Dedifferentiated amniotic fluid mesenchymal stem cell (primary cell): ENCODE measurements around the gene NUMB.
"Not testable (repeated sequence)": the region's sequence is repeated elsewhere in the genome, so short reads cannot be mapped to it uniquely, and the experiment has no call there.

ENCODE experiments used
- DNase-seq: peaks from one replicate; pipeline ENCODE4 v3.0.0-alpha.2; 2016; ENCODE audit errors: extremely low spot score

The NUMB gene

GRCh38 chr14:73422515-73422914 is 35.8 kb downstream of the NUMB start:
- DNase-seq = no peak

GRCh38 chr14:73418227-73418626 is 40.1 kb downstream of the NUMB start:
- DNase-seq = no peak

DNA sequence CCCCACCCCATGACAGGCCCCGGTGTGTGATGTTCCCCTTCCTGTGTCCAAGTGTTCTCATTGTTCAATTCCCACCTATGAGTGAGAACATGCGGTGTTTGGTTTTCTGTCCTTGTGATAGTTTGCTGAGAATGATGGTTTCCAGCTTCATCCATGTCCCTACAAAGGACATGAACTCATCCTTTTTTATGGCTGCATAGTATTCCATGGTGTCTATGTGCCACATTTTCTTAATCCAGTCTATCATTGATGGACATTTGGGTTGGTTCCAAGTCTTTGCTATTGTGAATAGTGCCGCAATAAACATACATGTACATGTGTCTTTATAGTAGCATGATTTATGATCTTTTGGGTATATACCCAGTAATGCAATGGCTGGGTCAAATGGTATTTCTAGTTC is 52.1 kb downstream of the NUMB start:
- not testable (repeated sequence) for DNase-seq

DNA sequence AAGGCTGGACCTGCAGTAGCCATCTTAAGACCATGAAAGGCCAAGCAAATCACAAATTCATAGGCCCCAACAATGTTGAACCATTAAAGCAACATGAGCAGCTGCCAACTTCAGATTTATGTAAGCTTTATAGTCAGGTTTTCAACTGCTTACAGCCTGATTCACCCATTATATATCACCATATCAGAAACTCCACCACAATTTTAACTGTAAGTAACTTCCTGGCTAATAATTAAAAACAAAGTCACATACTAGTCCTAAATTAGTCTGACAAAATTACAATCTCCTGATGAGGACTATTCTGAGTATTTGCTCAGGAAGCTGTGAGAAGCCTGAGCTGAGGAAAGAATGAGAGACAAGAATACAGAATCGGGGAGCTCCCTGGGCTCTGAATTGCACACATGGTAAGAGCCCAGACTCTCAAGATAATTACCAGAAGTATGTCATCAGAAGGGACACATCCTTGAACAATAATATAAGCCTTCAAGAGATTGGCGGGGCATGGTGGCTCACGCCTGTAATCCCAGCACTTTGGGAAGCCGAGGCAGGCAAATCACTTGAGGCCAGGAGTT is 55.1 kb downstream of the NUMB start:
- no peak for DNase-seq

DNA sequence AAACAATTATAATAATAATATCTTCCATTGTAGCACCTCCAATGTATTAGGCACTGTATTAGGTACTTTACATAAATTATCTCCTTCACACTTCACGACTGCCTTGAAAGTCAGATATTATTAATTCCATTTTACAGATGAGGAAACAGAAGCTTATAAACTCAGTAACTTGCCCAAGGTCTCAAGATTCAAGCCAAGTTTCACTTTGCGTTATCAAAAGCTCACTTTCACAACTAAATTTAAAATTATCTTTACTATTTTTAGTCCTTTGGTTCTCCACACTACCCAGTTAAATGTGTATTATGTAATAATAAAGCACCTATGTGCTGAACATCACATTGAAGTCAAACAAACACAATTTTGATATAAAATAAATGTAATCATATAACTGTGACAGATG is 55.8 kb downstream of the NUMB start:
- DNase-seq = no peak

DNA sequence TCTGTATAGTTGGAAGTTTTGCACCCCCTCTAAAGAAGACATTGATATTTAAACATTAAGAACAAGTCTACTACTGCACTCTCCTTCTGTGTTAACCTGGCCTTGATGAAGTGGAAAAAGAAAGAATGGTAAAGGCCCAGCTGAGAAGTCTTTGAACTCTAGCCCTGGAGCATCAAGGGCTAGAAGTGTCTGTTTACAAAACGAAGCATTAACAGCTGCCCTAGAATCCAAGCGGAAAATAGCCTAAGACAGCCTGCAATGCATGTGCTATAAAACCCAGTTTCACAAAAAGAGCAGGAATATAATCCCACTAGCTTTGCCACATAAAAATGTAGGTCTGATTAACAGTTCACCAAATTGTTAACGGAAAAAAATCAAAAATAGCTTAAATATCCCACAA is 60.5 kb downstream of the NUMB start:
- DNase-seq = no peak

DNA sequence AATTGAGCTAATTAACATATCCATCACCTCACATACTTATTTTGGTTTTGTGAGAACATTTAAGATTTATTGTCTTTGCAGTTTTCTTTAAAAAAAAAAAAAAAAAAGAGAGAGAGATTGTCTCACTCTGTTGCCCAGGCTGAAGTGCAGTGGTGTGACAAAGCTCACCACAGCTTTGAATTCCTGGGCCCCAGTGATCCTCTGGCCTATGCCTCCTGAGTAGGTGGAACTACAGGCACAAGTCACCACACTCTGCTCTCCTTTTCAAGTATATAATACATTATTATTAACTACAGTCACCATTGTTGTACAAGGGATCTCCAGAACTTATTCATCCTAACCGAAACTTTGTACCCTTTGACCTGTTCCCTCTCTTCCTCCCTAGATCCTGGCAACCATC is 64.0 kb downstream of the NUMB start:
- DNase-seq = no peak

- DNase-seq = no peak
Observed at GRCh38 chr14:73393375-73393774, 65.0 kb downstream of the NUMB start.

- no peak for DNase-seq
Observed at GRCh38 chr14:73392329-73393257, 65.8 kb downstream of the NUMB start.

- not testable (repeated sequence) for DNase-seq
Observed at GRCh38 chr14:73387860-73388259, 70.5 kb downstream of the NUMB start.

DNA sequence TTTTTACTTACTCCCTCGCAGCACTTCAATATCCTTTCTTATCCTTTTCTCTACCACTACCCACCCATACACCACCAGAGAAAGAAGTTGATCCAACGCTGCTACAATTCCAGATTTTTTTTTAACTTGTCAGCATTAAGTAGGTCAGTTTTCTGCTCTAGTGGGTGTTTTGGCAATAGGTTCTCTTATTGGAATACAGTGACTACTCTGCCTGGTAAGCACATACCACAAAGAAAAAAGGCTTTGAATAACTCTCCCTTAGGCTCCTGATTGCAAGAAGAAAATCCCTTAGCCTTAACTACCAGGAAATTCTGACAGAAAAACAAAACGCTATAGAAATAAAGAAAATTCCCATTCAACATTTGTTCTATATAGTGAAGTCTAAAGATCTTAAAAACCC is 72.0 kb downstream of the NUMB start:
- DNase-seq = no peak

DNA sequence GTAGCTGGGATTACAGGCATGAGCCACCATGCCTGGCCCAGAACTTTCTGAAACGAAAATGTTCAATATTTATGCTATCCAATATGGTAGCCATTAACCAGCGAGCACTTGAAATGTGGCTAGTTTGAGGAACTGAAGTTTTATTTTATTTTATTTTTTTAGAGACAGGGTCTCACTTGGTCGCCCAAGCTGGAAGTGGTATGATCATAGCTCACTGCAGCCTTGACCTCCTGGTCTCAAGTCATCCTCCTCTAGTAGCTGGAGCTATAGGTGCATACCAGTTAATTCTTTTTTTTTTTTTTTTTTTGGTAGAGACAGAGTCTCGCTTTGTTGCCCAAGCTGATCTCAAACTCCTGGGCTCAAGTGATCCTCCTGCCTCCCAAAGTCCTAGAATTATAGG is 73.3 kb downstream of the NUMB start:
- not testable (repeated sequence) for DNase-seq

- DNase-seq = no peak
Observed at GRCh38 chr14:73383356-73383755, 75.0 kb downstream of the NUMB start.

- DNase-seq = no peak
Observed at GRCh38 chr14:73381380-73382013, 76.8 kb downstream of the NUMB start.

DNA sequence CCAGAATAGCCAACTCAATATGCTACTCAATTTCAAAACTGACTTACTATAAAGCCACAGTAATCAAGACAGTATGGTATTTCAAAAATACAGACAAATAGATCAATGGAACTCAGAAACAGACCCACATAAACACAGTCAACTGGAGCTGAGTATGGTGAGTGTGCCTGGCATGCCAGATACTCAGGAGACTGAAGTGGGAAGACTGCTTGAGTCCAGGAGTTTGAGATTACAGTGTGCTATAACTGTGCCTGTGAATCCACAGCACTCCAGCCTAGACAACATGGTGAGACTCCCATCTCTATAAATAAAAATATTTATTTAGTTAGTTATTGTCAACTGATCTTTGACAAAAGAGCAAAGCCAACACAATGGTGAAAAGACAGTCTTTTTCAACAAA is 81.8 kb downstream of the NUMB start:
- DNase-seq = no peak

- no peak for DNase-seq
Observed at GRCh38 chr14:73375861-73376260, 82.5 kb downstream of the NUMB start.

- DNase-seq = no peak
Observed at GRCh38 chr14:73374218-73374617, 84.1 kb downstream of the NUMB start.

DNA sequence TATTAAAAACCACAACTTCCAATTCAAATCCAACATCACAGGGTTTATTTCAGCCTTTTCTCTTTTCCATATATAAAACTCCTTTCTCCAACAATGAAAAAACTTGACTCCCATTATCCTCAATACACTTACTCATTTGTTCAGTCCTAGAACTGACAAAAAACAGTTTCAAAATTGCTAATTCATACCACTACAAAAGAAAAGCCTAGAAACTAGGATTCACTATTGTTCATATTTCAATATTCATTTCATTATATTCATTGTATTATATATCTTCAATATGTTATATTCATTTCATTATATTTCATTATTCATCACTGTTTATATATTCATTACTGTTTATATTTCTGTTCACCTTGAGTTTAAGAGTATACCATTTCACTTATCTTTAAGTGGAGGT is 85.8 kb downstream of the NUMB start:
- no peak for DNase-seq

DNA sequence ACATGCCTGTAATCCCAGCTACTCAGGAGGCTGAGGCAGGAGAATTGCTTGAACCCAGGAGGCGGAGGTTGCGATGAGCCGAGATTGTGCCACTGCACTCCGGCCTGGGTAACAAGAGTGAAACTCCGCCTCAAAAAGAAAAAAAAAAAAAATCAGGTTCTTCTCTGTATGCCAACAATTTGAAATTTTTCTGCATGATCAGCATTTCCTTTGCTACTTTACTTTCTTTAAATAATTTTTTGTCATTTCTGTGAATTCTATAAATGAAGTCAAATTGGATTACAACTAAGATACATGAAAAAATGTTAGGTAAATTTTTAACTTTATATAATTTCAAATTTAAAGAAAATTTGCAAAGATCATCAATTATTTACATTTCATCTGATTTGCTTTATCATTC is 87.8 kb downstream of the NUMB start:
- DNase-seq = no peak

GRCh38 chr14:73369428-73369827 is 88.9 kb downstream of the NUMB start:
- DNase-seq = no peak

DNA sequence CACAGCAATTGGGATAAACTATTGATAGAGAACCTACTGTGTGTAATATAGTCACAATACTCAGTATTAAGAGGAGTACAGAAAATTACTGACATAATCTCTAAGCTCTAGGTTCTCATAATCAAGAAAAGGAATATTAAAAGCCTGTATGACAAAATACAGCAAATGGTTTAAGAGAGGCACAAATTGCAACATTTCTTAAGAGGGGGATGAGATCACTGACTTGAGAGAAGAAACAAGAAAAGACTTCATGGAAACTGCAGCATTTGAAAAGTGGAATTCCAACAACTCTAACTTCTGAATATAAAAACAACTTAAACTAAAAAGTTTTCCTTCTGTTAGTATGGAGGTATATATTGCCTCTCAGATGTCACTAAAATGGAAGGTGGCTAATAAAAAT is 89.7 kb downstream of the NUMB start:
- DNase-seq = no peak

DNA sequence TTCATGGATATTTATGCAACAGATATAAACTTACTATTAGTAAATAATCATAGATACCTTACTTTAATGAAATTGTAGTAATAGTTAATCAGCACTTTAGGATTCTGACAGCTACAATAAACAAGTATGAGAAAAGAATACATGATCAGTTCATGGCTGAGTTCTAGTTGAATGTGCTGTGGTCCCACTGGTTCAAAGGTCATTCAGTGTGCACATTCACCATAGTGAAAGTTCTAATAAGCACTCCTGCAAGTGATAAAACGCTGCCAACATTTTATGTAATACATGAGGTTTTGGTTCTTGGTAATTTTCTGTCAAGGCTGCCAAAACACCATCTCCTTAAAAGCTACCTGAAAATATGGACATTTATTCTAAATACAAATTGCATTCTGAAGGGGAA is 92.6 kb downstream of the NUMB start:
- DNase-seq = no peak

DNA sequence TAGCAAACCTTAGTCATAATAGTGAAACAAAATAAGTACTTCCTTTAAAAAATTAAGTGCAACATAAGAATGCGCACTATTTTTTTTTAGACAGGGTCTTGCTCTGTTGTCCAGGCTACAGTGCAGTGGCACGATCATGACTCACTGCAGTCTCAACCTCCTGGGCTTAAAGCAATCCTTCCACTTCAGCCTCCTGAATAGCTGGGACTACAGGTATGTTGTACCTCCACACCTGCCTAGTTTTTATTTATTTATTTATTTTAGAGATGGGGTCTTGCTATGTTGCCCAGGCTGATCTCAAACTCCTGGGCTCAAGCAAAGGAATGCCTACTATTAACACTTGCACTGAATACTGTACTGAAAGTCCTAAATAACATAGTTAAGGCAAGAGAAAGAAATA is 93.8 kb downstream of the NUMB start:
- DNase-seq = no peak
